Stimulated activated CD8-positive, alpha-beta memory T cell treated with anti-CD3 and anti-CD28 coated beads, Interleukin-15, amount 100 ng/mL, for 1 hour (primary cell): ENCODE results near the gene CKAP2.
"Not testable (repeated sequence)": the region's sequence is repeated elsewhere in the genome, so short reads cannot be mapped to it uniquely, and the experiment has no call there.

Experiments used
- DNase-seq: peaks from one replicate; pipeline ENCODE4 v3.0.0-alpha.2; 2020; ENCODE audit warnings: low read depth

The CKAP2 gene

DNA sequence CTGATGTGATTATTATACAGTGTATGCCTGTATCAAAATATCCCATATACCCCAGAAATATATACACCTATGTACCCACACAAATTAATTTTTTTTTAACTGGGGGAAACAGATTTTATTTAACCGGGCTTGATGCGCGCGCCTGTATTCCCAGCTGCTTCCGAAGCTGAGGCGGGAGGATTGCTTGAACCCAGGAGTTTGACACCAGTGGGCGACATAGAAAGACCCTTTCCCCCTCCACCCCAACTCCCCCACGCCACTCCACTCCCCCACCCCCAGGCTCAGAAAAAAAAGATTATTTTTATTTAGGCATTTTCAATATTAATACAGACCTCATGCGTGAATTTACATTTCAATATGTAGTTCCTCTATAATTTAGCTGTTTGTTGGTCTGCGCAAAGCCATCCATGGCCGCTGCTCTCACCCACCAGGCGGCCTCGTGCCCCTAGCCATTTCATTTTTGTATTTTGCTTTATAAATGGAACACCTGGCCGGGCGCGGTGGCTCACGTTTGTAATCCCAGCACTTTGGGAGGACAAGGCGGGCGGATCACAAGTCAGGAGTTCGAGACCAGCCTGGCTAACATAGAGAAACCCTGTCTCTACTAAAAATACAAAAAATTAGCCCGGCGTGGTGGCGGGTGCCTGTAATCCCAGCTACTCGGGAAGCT, 4.0 kb upstream of the CKAP2 start:
- no peak for DNase-seq

DNA sequence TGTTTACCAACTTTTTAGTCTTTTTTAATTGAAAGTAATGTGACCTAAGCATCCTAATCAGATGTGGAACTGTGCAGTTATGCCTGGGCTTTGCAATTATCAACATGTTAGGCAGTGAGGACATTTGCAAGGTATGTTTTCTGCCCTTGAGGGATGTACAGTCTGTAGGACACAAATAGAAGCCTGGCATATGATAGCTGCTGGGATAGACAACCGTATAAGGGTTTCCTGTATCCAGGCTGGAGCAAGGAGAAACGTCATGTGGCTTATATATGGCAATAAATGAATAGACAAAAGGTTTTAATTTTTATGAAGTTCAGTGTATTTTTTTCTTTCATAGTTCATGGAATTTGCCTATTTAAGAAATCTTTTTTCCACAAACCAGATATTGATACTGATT, 2.8 kb upstream of the CKAP2 start:
- no peak for DNase-seq

DNA sequence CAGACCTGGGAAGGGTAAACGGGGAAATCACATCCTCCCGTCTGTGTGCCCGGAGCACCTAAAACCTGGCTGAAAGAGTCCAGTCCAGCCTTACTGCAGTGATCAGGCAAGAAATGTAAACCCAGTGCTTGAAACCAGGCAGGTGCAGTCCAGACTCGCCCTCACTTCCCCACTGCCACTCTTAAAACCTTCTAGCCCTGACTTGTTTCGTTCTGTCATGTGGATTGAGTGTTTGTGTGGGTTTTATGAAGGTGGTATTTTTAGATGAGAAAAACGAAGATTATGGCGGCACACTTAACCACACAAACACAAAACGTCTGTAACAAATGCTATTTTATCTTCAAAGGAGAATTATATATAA, 839 bp upstream of the CKAP2 start:
- no peak for DNase-seq

DNA sequence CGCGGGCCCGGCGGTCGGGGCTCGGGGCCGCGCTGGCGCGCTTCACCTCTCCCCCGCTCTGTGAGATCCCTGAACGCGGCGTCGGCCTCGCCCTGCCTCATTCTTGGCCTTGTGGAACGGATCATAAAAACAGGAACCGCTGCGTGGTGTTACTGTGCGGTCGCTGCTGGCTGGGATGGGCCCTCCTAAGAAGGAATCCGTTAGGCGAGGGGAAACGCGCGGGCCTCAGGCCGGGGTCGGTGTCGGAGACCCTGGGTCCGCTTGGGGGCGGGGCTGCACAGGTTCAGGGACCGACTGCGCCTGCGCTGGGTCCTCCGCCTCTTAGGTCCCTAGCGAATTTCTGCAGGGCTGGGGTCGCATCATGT, 381 bp downstream of the CKAP2 start:
- peak; percentile 55 for DNase-seq

DNA sequence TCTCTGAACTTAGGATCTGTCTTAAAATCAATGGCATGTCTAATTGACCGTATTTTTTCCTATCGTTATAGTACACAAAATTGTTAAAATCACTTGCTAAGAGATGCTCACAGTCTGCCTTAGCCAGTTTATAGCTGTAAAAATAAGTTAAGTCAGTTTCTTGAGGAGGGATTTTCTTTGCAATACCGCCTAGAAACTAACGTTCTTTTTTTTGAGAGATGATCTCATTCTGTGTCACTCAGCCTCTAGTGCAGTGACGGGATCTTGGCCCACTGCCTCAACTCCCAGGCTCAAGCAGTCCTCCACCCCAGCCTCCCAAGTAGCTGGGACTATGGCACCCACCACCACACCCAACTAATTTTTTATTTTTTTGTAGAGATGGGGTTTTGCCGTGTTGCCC, 4.4 kb downstream of the CKAP2 start:
- no peak for DNase-seq

DNA sequence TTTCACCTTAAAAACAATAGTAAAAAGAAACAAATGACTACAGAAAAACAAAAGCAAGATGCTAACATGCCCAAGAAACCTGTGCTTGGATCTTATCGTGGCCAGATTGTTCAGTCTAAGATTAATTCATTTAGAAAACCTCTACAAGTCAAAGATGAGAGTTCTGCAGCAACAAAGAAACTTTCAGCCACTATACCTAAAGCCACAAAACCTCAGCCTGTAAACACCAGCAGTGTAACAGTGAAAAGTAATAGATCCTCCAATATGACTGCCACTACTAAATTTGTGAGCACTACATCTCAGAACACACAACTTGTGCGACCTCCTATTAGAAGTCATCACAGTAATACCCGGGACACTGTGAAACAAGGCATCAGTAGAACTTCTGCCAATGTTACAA, 6.0 kb downstream of the CKAP2 start:
- no peak for DNase-seq

DNA sequence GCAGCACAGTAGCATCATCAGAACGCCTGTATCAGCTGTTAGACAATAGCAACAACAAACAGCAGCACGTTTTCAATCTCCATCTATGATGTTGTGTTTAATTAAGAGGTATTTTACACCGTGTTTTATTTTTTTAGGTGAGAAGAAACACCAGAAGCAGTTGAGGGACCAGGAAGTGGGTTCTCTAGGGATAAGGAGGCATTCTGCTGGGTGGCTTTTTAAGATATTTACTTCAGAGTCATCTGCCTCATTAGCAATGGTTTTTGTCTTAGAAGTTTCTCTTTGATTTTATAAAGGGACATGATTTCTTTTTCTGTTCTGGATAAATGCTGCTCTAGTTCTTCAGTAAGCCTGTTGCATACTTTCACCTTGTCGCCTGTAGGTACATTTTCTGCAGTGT, 8.2 kb downstream of the CKAP2 start:
- no peak for DNase-seq

DNA sequence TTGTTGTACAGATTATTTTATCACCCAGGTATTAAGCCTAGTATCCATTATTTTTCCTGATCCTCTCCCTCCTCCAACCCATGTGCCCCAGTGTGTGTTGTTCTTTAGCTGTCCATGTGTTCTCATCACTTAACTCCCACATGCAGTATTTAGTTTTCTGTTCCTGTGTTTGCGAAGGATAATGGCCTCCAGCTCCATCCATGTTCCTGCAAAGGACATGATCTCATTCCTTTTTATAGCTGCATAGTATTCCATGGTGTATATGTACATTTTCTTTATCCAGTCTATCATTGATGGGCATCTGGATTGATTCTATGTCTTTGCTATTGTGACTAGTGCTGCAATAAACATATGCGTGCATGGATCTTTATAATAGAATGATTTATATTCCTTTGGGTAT, 13.2 kb downstream of the CKAP2 start:
- DNase-seq, result not testable (repeated sequence)

DNA sequence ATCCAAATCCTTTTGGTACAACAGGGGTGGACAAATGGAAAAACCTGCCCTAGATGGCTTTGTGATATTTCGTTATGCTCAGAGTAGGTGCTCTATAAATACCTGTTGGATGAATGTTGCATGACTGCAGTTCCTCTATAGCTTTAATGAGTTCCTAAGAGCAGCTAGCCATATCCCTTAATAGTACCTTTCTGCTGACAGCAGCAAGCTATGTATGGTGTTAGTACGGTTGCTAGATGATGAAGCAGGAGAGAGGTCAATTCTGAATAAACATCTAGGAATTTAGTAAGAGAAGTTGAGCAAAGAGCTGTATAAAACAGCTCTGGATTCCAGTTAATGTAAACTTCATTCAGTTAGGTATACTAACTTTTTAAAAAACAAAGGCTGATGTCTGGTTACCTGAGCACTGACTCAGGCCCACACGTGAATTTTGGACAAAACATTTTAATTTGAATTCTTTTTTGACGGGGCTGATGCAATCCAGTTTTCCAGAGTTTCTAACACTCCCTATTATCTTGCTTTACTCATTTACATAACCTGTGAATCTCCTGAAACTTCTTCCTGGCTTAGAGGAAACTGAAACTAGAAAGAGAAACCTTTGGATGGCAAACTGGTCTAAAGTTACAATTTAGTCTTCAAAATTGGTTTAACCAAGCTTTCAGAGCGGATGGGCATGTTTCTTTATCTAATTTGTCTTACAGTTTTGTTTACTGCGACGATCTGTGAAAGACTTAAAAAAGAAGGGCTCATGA, 25.6 kb downstream of the CKAP2 start:
- not testable (repeated sequence) for DNase-seq

DNA sequence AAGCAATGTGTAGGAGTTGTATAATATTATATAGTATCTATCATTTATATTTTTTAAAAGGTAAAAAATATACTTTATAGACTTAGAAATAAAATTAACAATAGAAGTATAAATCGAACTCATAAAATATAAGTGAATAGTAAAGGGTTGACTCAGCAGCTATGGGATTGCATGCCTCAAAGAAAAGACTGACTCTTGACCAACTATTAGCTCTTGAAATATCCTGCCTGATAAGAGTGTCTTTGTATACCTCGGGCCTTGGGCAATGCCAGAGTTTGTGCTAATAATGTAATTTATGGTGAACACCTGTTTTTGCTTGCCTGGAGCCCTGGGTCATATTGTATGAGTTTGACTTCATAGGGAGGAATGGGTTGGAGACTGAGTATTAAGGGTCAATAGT, 31.8 kb downstream of the CKAP2 start:
- not testable (repeated sequence) for DNase-seq

DNA sequence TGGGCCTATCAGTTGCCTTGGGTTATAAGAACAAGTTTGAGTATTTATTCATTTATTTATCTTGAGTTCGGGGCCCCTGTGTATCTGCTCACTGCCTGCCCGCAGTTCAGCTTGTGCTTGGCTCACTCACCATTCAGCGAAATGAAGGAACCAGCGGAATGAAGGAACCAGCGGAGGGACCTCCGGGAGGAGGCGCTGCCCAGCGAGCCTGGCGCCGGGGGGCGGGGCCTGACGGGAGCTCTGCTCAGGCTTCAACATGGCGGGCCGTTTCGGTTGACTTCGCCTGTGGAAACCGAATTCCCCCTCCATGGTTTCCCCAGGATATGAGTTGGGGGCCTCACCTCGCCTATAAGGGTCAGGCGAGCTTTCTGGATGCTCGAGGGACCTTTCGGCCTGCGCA, 33.5 kb downstream of the CKAP2 start:
- not testable (repeated sequence) for DNase-seq

DNA sequence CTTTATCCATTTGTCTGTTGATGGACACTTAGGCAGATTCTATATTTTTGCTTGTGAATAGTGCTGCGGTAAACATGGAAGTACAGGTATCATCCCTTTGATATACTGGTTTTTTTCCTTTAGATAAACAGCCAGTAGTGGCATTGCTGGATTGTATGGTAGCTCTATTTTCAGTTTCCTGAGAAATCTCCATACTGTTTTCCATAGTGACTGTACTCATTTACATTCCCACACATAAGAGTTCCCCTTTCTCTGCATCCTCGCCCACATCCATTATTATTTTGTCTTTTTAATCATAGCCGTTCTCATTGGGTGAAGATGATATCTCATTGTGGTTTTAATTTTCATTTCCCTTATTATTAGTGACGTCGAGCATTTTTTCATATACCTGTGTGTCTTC, 35.7 kb downstream of the CKAP2 start:
- DNase-seq, result not testable (repeated sequence)

DNA sequence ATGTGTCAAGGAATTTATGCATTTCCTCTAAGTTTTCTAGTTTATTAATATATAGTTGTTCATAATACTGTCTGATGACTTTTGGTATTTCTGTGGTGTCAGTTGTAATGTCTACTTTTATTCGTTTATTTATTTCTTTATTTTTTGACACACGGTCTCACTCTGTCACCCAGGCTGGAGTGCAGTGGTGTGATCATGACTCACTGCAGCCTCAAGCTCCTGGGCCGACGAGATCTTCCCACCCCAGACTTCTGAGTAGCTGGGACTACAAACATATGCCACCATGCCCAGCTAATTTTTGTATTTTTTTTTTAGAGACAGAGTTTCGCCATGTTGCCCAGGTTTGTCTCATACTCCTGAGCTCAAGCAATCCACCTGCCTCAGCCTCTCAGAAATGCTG, 39.0 kb downstream of the CKAP2 start:
- not testable (repeated sequence) for DNase-seq

DNA sequence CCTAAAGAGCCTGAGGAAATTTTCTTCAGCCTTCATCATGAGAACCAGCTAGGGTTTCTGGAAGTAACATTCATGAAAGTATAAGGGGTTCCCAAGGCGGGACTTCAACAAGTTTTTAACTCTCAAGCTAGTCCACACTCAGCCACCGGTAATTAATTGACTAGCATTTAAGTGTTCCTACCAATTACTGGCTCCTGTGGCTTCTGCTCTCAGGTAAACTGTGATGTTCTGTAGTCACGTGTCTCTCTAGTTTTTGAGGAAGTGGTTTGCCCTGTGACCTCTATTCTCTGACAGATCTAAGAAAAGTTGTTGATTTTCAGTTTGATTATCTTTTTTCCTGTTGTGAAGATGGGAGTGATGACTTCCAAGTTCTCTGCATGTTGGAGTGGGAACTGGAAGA, 42.7 kb downstream of the CKAP2 start:
- DNase-seq, result not testable (repeated sequence)

DNA sequence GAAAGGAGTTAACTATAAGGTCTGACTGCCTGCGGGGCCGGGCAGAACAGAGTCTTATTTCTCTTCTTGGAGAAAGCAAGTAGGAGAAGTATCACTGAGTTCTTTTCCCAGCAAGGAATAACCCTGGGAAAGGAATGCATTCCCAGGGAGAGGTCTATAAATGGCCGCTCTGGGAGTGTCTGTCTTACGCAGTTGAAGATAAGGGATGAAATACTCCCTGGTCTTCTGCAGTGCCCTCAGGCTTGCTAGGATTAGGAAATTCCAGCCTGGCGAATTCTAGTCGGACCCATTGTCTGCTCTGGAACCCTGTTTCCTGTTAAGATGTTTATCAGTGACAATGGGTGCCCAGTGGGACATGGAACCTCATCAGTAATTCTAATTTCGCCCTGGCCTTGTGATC, 47.0 kb downstream of the CKAP2 start:
- DNase-seq, result not testable (repeated sequence)

DNA sequence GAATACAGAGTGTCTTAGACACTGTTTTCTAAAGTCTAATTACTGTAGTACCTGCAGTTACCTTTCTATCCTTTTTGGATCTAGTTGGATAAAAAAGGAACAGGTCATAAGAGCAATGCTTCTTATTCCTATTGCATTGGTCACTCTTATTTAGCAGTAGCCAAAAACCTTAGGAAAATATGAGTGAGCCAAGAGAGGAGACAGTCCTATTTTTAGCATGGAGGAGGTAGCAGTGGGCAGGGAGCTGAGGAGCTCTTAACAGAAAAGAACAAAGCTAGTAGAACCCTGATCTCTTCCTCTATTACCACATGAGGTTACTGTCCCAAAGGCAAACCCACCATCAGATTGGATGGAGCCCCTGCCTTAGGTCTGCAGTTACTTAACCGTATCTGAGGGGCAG, 50.6 kb downstream of the CKAP2 start:
- not testable (repeated sequence) for DNase-seq

DNA sequence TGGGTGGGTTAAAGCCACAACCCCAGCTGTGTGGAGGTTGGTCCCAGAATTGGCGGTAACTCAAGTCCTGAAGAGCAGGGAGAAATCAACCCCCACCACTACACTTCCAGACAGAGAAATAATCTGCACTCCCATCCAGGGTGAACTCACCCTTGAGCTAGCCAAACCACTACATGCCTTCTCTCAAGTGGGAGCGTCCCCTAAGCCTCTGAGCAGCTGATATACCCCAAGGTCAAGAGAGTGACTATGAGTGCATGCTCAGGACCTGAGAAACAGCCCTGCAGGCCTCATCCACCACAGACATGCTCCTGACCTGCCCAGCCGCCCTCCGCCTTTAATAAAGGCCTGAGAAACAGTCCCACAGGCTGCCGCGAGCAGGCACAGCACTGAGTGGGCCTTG, 54.3 kb downstream of the CKAP2 start:
- DNase-seq, result not testable (repeated sequence)

DNA sequence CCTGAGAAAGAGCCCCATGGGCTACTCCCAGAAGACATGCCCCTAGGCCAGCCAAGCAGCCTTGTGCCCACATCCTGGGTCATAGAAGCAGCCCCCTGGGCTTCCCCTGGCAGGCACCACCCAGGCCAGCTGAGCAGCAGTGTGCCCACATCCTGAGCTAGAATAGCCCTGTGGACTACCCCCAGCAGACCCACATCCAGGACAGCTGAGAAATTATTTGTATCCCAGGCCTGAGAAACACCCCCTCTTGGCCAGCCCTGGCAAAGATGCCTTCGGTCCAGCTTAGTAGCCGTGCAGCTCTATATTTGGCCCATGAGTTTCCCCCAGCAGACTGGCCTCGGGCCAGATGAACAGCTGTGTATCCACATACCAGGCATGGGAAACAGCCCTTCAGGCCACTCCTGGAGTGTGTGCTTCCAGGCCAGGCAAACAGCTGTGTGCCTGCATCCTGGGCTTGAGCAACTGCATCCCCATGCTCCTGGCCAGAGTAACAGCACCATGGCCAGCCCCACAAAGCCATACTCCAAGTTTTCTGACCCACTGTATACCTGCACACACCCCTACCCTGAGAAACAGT, 55.0 kb downstream of the CKAP2 start:
- not testable (repeated sequence) for DNase-seq

DNA sequence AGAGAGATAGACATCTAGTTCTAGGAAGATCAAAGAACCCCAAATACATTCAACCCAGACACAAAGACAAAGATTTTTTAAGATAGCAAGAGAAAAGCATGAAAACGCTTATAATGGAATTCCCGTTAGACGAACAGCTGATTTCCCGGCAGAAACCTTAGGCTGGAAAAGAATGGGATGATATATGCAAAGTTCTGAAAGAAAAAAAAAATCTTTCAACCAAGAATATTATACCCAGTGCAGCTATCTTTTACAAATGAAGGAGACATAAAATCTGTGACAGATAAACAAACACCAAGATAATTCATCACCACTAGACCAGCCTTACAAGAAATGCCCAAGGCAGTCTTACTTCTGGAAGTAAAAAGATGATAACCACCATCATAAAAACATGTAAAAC, 56.3 kb downstream of the CKAP2 start:
- not testable (repeated sequence) for DNase-seq

DNA sequence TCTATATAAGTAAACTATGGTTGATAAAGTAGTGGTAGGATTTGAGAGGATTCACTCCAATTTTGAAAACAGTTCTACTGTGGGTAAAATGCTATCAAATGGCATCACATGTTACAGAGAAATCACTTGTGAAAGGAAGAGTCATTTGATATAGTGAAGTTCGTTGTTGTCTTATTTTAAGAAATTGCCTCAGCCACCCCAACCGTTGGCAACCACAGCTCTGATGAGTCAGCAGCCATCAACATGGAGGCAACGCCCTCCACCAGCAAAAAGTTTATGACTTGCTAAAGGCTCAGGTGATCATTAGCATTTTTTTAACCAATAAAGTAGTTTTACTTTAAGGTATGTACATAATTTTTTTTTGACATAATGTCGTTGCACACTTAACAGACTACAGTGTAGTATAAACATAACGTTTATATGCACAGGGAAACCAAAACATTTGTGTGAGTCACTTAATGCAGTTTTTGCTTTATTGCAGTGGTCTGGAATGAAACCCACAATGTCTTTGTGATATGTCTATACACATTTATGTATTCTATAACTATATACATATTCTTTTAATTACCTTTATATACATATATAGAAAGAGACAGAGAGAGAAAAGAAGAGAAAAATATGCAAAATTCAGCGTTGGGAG, 58.8 kb downstream of the CKAP2 start:
- not testable (repeated sequence) for DNase-seq

DNA sequence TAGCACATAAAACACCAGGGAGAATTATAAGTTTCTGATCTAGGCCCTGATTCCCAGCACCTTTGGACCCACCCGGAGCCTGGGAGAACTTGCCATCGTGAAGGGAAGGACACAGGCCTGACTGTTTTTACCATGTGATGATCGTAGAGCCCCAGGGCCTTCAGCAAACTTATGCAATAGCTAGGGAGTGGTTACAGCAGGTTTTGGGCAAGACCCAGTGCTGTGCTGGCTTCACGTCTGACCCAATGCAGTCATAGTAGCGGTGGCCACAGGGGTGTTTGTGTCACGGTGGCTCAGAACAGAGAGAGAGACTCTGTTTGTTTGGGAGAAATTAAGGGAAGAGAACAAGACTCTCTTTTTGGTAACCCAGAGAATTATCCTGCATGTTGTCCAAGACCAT, 68.0 kb downstream of the CKAP2 start:
- not testable (repeated sequence) for DNase-seq
